Tracheal epithelial cell (primary cell): ENCODE results near the gene ZWINT. TPM values are rescaled to one million over a fixed set of nuclear protein-coding genes. Genes with fewer than 3 reads are reported as not detected.

Experiments
- total RNA-seq: library from RNA; depleted of rRNA; stranded (reverse); fragments of >200 nt; gene quantifications from 2 replicates; pipeline ENCODE4 v1.2.1, GENCODE V29; 2014

ZWINT gene, protein sequence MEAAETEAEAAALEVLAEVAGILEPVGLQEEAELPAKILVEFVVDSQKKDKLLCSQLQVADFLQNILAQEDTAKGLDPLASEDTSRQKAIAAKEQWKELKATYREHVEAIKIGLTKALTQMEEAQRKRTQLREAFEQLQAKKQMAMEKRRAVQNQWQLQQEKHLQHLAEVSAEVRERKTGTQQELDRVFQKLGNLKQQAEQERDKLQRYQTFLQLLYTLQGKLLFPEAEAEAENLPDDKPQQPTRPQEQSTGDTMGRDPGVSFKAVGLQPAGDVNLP
- total RNA-seq = 1.7 and 10.6 TPM in 2 replicates

DNA sequence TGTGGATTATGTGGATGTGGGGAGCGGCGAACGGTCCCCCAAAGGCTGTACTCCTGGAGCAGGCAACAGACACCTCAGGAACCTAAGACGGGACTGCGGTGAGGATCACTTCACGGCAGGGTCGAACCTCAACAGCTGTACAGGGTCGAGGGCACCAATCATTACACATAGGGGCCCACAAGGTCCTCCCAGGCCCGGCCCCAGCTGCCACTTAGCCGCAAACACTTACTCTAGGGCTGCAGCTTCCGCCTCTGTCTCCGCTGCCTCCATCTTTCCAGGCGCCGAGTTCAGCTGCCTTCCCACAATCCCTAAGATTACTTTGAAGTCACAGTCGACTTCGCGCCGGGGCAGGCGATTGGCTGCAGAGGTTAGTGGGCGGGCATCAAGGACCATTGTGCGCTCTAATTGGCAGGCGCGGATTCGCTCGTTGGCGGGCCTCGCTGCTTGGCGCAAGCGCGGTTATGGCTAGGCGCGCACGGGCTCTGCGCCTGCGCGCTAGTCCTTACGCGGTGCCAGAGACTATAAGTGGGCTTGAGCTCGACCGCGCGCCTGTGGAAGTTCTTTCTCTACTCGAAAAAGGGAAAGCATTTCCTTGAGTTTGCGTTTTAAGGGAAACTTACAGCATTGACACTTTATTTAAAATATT is at the start of gene ZWINT:
Gene ZWINT, minus strand, starts transcription at position 293 of the 646 bp plus-strand sequence. Its CDS starts 23 bp downstream, at position 270.

